SU-DHL-6 (cell line): ENCODE data around the gene PLCXD1.

Experiments
- CTCF ChIP-seq: fragments of 200-600 bp; sonication (generic); IDR thresholded peaks from one replicate; pipeline ENCODE4 v1.5.1; 2017; ENCODE audit warnings: antibody characterized with exemption, mild to moderate bottlenecking, low read length, moderate library complexity; ENCODE audit not compliant: insufficient read depth, poor library complexity, severe bottlenecking
- EZH2phosphoT487 ChIP-seq: fragments of 200-600 bp; sonication (generic), shearing (Covaris generic); conservative IDR thresholded peaks from 2 replicates; pipeline ENCODE4 v1.6.1; 2018; ENCODE audit warnings: mild to moderate bottlenecking, antibody characterized with exemption, low read length, moderate library complexity, mixed read lengths

DNA sequence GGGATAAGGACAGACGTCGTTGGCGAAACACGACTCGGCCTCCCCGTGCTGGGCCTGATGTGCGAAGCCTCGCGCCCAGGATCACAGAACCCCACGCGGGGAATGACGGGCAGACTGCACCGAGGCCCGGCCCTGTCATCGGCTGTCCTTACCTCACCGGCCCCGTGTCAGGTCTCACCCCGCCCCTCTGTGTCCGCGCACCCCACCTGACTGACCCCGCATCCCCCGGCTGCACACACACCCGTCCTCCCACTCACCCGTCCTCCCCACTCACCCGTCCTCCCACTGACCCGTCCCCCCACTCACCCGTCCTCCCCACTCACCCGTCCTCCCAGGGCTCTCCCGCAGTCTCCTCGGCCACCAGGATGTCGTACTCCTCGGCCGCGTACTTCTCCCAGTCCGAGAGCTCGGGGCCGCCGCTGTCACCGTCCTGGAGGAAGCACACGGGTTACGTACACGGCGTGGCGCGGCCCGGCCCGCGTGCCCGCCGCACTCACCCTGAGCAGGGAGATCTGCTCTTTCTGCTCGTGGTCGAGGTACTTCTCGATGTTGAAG lies 57.2 kb downstream of the PLCXD1 start:
- TF ChIP-seq EZH2phosphoT487 (no peak), CTCF (no peak)
